Esophagus squamous epithelium (tissue), 5 donors: Measurements from ENCODE around the gene GBF1. TPM values are rescaled to one million over a fixed set of nuclear protein-coding genes. Genes with fewer than 3 reads are reported as not detected.

Source experiments
- DNase-seq: peaks from one replicate; lab custom pipeline; 2025; lab: John Stamatoyannopoulos, UW
- H3K27ac ChIP-seq, 4 donors: fragments of 200-600 bp; sonication (generic); one replicate each; pipeline ENCODE4 v1.5.1; 2016 to 2019; ENCODE audit warnings: mild to moderate bottlenecking in 1 of 4
- H3K27me3 ChIP-seq, 4 donors: fragments of 200-600 bp; sonication (generic); 1 replicate in 3 of 4; 2 replicates in 1 of 4; pipeline versions ENCODE4 v1.5.1 to v1.6.0; 2017 to 2021; ENCODE audit warnings: antibody characterized with exemption in 1 of 4
- H3K36me3 ChIP-seq, 3 donors: fragments of 200-600 bp; sonication (generic); one replicate each; pipeline ENCODE4 v1.5.1; 2016 to 2019
- H3K4me1 ChIP-seq, 3 donors: fragments of 200-600 bp; sonication (generic); one replicate each; pipeline ENCODE4 v1.5.1; 2017 to 2019
- H3K4me3 ChIP-seq, 4 donors: fragments of 200-600 bp; sonication (generic); 1 replicate in 3 of 4; 2 replicates in 1 of 4; pipeline ENCODE4 v1.5.1; 2016 to 2019; ENCODE audit warnings: mild to moderate bottlenecking in 2 of 4, moderate library complexity in 1 of 4
- H3K9me3 ChIP-seq, 3 donors: fragments of 200-600 bp; sonication (generic); one replicate each; pipeline ENCODE4 v1.5.1; 2016 to 2019
- CTCF ChIP-seq, 6 experiments: fragments of 450-650 bp in 4 of 6; fragments of 200-600 bp in 2 of 6; sonication (generic) in 2 of 6; IDR thresholded peaks; one replicate each; pipeline ENCODE4 v1.5.1; 2016 to 2019; ENCODE audit warnings: antibody characterized with exemption in 6 of 6, mild to moderate bottlenecking in 4 of 6, moderate library complexity in 4 of 6
- POLR2A ChIP-seq, 4 donors: fragments of 450-650 bp; IDR thresholded peaks; one replicate each; pipeline ENCODE4 v1.6.1; 2017; ENCODE audit warnings: antibody characterized with exemption in 4 of 4, mild to moderate bottlenecking in 4 of 4, moderate library complexity in 3 of 4
- WGBS, 2 donors: methylation state at CpG; one replicate each; pipeline ENCODE4 v1.1.5; 2018; 5-methylcytosine and 5-hydroxymethylcytosine counted together
- intact Hi-C: fragments of 100-400 bp; cut with DNase I; formaldehyde crosslinking; loops from one replicate; pipeline ENCODE4 v1.15.0; 2022
- total RNA-seq, 4 donors: library from RNA; depleted of rRNA; stranded (reverse); fragments of >200 nt; gene quantifications; one replicate each; pipeline ENCODE4 v1.1.0, GENCODE V29; 2016
- donor health status: DM: yes; HTN: yes; CAD: no.

Gene GBF1
- total RNA-seq, 4 donors from 2014 or later = 22.5 to 39.0 (median 28.6) TPM

GRCh38 chr10:102262744-102263370 is 17.5 kb downstream of the GBF1 start:
- DNase-seq = no peak
- Histone ChIP-seq H3K27ac (no peak overlapping the region), H3K9me3 (no peaks in the 10 kb centered on the region), H3K36me3 (peaks cover 0 to 73% (median 3%) of the 10 kb centered on the region in 3 donors), H3K4me1 (peaks cover 0 to 33% (median 8%) of the 10 kb centered on the region in 3 donors), H3K4me3 (no peak overlapping the region), H3K27me3 (no peaks in the 10 kb centered on the region)
- 80 to 86% methylated on average over 4 of the region's 4 CpGs for WGBS, 2 donors
- TF ChIP-seq CTCF (IDR thresholded peaks at IDR 0.05) = no peak
- TF ChIP-seq POLR2A (IDR thresholded peaks at IDR 0.05) = no peak
- intact Hi-C loops = no loop called here

GRCh38 chr10:102264371-102264770 is 19.0 kb downstream of the GBF1 start:
- no peak overlapping the region for H3K4me3 ChIP-seq
- peaks cover 0 to 68% (median 3%) of the 10 kb centered on the region in 3 donors for H3K36me3 ChIP-seq
- peaks cover 0 to 48% (median 16%) of the 10 kb centered on the region in 3 donors for H3K4me1 ChIP-seq
- no peaks in the 10 kb centered on the region for H3K9me3 ChIP-seq
- no peak overlapping the region for H3K27ac ChIP-seq
- H3K27me3 ChIP-seq = no peaks in the 10 kb centered on the region
- DNase-seq = no peak
- TF ChIP-seq POLR2A (IDR thresholded peaks at IDR 0.05) = no peak
- no peak for TF ChIP-seq CTCF (IDR thresholded peaks at IDR 0.05)
- WGBS, 2 donors = 80 to 86% methylated on average over 4 of the region's 4 CpGs
- intact Hi-C loops = no loop called here

- DNase-seq = no peak
- no peak for TF ChIP-seq CTCF (IDR thresholded peaks at IDR 0.05)
- TF ChIP-seq POLR2A (IDR thresholded peaks at IDR 0.05) = no peak
- H3K27ac ChIP-seq = no peak overlapping the region
- H3K36me3 ChIP-seq = peaks cover 0 to 45% (median 0%) of the 10 kb centered on the region in 3 donors
- intact Hi-C loops = no loop called here
- 80 to 86% methylated on average over 3 of the region's 3 CpGs for WGBS, 2 donors
- no peaks in the 10 kb centered on the region for H3K9me3 ChIP-seq
- H3K4me3 ChIP-seq = no peak overlapping the region
- H3K27me3 ChIP-seq = no peaks in the 10 kb centered on the region
- H3K4me1 ChIP-seq = peaks cover 0 to 48% (median 16%) of the 10 kb centered on the region in 3 donors
These were observed 21.3 kb downstream of the GBF1 start for GRCh38 chr10:102266670-102267069.

- H3K27me3 ChIP-seq = no peaks in the 10 kb centered on the region
- H3K4me3 ChIP-seq = no peak overlapping the region
- peak overlapping the region in 3 of 4 donors; percentile 2 to 14 (median 8) for H3K27ac ChIP-seq
- no peak for DNase-seq
- TF ChIP-seq POLR2A (IDR thresholded peaks at IDR 0.05) (no peak), CTCF (IDR thresholded peaks at IDR 0.05) (no peak)
- H3K36me3 ChIP-seq = peaks cover 0 to 38% (median 0%) of the 10 kb centered on the region in 3 donors
- peaks cover 0 to 37% (median 13%) of the 10 kb centered on the region in 3 donors for H3K4me1 ChIP-seq
- intact Hi-C loops = no loop called here
- H3K9me3 ChIP-seq = no peaks in the 10 kb centered on the region
These were observed 22.4 kb downstream of the GBF1 start for GRCh38 chr10:102267748-102268147.

- intact Hi-C loops = no loop called here
- Histone ChIP-seq H3K4me3 (no peak overlapping the region), H3K27ac (peak overlapping the region in 2 of 4 donors; percentile 8 to 14), H3K36me3 (peaks cover 0 to 32% (median 0%) of the 10 kb centered on the region in 3 donors), H3K4me1 (peaks cover 0 to 31% (median 13%) of the 10 kb centered on the region in 3 donors), H3K9me3 (no peaks in the 10 kb centered on the region), H3K27me3 (no peaks in the 10 kb centered on the region)
- no peak for TF ChIP-seq CTCF (IDR thresholded peaks at IDR 0.05)
- no peak for DNase-seq
These were observed 23.1 kb downstream of the GBF1 start for GRCh38 chr10:102268375-102268888.
